CD4-positive, alpha-beta T cell treated with Interleukin-4 for 1 hour (primary cell): Measurements from ENCODE around the gene DUSP9.
"Not testable (repeated sequence)": the region's sequence is repeated elsewhere in the genome, so short reads cannot be mapped to it uniquely, and the experiment has no call there.

Experiments
- DNase-seq, 2 donors: peaks; one replicate each; pipeline ENCODE4 v3.0.0-alpha.2; 2020 to 2022

The DUSP9 gene

DNA sequence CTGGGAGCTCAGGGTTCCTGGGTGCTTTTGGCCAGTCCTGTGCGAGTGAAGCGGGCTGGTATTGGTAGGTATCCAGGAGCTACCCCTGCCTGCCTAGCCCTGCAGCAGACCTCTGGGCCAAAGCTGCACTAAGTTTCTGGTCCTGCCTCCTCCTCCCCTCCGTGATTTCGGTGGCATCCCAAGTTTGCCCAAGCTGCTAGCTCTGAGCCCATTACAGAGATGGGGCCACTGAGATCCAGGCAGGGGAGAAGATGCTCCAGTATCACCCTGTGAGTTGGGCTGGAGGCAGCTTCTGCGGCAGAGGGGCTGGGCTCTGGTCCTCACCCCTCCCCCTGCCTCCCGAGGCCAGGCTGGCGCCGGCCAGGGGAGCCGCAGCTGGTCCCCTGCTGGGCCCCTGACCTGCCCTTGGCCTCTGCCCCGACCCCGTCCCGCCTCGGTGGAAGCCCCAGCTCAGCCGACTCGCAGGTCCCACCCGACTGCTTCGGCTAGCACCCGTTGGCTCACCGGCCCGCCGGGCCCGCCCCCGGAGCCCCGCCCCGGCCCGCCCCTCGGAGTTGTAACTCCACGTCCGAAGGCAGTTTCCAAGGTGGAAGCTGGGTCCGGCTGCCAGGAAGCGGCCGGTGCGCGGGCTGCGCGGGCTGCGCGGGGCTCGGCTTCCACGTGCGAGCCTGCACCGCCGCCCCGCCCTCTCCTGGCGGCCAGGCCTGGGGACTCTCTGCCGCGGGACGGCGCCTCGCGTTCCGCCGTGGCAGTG, at the start of gene DUSP9:
DUSP9 (plus strand) TSS at position 584 of the 754 bp plus-strand sequence. CDS start 751 bp downstream, outside the sequence.
- DNase-seq, result peak in 1 of 2 donors; percentile 11

DNA sequence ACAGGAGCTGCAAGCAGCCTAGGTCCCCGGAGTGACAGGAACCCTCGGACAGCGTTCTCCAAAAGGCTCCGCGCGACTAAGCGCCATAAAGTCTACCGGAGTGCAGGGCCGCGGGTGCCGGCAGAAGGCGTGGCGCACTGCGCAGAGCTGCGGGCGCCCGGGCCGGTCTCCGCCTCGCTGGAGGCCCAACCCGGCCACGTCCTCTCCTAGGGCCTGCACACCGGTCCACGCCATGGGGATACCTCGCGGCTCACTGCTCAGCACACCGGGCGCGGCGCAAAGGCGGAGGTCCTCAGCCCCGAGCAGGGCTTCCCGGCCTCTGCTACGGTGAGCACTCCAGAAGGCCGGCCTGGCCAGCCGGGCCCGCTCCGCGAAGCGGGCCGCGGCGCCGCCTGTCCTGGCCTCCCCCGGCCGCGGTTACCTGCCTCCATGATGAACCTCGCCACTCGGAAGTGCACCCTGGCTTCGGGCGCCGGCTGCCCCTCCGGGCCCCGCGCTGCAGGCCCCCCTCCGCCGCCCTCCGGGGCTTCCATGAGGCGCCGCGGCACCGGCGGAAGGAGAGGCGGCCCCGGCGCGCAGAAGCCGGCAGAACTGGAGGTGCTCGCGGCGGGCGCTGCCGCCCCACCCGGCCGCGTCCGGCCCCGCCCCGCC, 48.3 kb upstream of the DUSP9 start, which contains the start of gene CCNQ:
CCNQ (minus strand) TSS at position 599 of the 651 bp plus-strand sequence; CDS start at position 533, 66 bp downstream.
- no peak for DNase-seq

- peak; percentile 90 to 91 for DNase-seq
Observed at GRCh38 chrX:153599192-153600031, 47.6 kb upstream of the DUSP9 start.

- no peak for DNase-seq
Observed at GRCh38 chrX:153600032-153600373, 47.0 kb upstream of the DUSP9 start.

DNA sequence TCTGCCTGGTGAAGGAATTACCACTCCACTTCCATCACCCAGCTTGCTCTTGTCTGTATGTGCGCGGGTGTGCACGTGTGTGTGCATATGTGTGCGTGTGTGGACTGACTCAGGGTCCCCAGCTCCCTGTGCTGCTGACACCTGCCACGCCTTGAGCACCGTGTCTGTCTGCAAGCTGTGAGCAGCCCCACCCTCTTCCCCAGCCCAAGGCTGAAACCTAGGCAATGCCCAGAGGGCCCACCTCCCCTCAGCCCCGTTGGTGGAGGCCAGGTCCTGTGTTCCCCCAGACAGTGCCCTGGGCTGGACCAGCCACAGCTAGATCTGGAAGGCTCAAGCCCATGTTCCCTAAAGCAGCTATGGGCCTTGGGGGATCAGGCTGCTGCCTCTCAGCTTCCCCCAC, 46.1 kb upstream of the DUSP9 start:
- no peak for DNase-seq

GRCh38 chrX:153601511-153602110, 45.4 kb upstream of the DUSP9 start:
- no peak for DNase-seq

- no peak for DNase-seq
Observed at GRCh38 chrX:153602601-153603000, 44.4 kb upstream of the DUSP9 start.

DNA sequence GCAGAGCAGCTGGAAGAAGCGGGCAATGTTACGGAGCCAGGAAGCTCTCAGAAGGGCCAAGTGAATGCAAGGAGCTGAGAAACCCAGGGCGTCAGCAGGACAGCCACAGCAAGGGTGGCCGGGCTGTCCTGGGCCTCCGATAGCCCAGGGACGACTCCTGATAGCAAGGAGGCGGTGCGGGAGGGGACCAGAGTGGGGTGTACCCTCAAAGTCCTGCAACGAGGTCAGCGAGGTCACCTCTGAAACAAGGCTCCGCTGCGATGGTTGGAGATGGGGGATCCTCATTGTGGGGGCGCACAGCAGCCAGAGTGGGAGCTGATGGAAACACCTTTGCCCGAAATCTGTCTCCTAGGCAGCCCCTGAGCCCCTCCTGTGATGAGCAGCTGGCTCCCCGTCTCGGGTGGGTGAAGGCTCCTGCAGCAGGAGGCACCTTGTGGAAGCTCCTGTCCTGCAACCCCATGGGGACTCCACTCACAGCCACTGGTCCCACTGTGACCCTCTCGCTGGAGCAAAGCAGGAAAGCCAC, 43.8 kb upstream of the DUSP9 start:
- no peak for DNase-seq

DNA sequence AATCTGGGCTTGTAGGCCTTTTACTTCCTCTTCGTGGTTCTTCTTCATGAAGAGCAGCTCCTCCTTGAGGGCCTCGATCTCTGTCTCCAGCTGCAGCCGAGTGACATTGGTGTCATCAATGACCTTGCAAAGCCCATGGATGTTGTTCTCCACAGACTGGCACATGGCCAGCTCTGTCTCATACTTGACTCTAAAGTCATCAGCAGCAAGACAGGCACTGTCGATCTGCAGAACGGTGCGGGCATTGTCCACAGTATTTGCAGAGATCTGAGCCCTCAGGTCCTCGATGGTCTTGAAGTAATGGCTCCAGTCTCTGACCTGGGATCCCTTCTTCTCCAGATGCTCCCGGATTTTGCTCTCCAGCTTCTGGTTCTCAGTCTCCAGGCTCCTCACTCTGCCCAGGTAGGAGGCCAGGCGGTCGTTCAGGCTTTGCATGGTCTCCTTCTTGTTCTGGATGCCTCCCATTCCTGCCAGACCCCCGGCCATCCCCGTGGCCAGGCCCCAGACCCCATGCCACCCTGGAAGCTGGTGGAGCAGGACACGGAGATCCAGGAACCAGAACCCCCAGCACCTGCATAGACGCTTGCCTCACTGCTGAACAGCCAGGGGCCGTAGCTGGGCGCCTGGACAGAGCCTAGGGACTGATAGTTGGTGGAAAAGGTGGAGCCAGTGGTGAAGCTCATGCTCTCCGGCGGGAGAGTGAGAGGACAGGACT, 42.2 kb upstream of the DUSP9 start:
- not testable (repeated sequence) for DNase-seq

DNA sequence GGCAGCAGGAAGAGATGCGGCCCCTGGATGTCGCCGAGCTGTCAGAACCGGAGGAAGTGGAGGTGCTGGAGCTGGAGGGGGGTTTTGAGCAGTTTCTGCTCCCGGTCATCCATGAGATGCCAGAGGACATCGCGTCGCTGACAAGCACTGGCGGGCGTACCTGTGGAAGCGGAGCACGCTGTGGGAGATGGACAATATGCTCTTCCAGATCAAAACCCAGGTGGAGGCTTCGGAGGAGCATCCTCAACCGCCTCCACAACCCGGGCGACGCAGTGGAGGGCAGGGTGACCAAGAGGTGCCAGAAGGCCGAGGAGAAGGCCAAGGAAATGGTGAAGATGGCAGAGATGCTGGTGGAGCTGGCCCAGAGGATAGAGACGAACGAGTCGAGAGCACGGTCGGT, 40.5 kb upstream of the DUSP9 start:
- no peak for DNase-seq

- no peak for DNase-seq
Observed at GRCh38 chrX:153608376-153608775, 38.6 kb upstream of the DUSP9 start.

- no peak for DNase-seq
Observed at GRCh38 chrX:153608806-153609205, 38.2 kb upstream of the DUSP9 start.

DNA sequence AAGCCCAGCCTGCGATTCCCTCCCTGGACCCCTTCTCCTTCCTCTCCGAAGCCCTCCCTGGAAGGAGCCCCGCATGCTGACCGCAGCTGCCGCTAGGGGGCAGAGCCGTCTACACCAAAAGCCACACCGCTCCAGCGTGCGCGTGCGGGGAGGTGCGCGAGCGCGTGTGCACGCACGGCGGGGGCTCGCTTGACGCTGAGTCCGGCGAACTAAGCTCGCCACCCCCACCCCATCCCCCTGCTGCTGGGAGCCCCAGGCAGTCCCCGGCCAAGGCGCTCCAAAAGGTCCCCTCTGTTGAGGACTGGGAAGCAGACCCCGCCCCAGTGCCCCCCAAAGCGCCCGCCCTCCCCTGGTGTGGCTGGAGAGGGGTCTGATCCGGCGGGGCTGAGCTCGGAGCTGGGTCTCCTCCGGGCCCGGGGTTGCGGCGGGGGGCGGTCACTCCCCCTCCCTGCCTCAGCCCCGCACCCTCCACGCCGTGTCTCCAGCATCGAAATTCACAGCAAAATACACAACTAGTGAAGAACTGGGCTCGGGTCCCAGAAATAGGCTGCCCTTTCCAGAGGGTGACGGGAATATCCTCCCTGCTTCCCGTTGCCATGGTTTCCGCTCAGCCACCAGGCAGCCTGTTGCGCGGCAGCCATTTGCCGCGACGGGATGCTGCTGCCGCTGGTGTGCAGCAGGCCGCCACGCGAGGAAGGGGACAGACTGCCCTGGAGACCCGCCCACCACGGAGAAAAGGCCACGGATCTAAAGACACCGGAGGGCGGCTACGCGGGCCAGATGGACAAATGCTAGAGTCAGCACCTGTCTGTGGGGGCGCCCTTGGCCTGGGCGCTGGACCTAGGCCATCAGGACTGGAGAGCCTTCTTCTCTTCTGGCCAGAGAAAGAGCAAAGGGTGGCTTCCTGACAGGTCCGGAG, 36.8 kb upstream of the DUSP9 start:
- DNase-seq, result peak; percentile 75 to 77

- no peak for DNase-seq
Observed at GRCh38 chrX:153610836-153611213, 36.2 kb upstream of the DUSP9 start.

GRCh38 chrX:153611298-153612095, 35.5 kb upstream of the DUSP9 start:
- no peak for DNase-seq

DNA sequence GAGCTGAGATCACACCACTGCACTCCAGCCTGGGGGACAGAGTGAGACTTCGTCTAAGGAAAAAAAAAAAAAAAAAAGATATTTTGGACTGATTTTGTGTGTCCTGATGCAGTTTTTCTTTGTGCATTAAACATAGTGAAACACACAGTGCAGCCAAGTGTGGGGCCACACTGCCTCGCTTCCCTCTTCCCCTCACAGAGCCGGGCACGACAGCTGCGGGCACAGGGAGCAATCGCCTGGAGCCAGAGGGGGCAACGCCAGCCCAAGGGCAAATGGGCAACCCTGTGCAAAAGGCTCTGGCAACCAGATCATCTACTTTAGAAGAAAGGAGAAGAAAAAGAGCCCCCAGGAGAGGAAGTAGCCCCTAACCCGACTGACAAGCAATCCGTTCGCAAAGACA, 34.6 kb upstream of the DUSP9 start:
- no peak for DNase-seq

DNA sequence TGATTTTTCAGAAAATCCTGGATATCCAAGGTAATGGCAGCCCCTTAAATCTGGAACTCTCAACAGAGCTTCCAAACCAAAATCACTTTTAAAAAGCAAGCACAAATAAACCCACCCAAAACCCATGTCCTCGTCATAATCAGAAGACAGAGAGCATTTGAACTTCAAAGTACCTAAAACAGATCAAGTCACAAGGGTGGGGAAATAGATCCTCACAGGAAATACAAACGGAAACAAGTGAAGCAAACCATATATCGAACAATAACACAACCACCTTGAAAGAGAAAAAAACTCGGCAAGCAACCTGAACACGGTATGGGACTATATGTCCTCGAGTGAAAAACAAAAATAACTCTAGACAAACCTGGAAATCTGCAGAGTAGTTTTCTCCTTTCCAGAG, 32.2 kb upstream of the DUSP9 start:
- DNase-seq, result peak in 1 of 2 donors; percentile 21

- no peak for DNase-seq
Observed at GRCh38 chrX:153620576-153620975, 26.4 kb upstream of the DUSP9 start.

GRCh38 chrX:153621949-153622598, 24.9 kb upstream of the DUSP9 start:
- DNase-seq, result no peak
